NCI-H446 treated with DMSO at 0.1 percent for 48 hours (cell line): ENCODE measurements around the gene PLCXD1.
"Not testable (repeated sequence)": the region's sequence is repeated elsewhere in the genome, so short reads cannot be mapped to it uniquely, and the experiment has no call there.

ENCODE experiments used
- DNase-seq: peaks from one replicate; lab custom pipeline; 2025; lab: John Stamatoyannopoulos, UW

PLCXD1 gene

GRCh38 chrX:292900-293897, 12.0 kb downstream of the PLCXD1 start:
- no peak for DNase-seq

GRCh38 chrX:295136-295535, 14.0 kb downstream of the PLCXD1 start:
- DNase-seq, result no peak

DNA sequence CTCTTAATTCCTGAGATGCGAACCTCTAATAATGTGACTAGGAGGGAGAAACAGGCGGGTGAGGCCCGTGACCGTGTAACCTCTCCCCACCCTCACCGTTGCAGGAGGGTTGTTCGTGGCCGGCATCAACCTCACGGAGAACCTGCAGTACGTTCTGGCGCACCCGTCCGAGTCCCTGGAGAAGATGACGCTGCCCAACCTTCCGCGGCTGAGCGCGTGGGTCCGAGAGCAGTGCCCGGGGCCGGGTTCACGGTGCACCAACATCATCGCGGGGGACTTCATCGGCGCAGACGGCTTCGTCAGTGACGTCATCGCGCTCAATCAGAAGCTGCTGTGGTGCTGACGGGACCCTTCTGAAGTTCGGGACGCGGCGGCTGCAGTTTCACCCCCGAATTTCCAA, 17.8 kb downstream of the PLCXD1 start:
- DNase-seq, result no peak

GRCh38 chrX:300334-300733, 19.2 kb downstream of the PLCXD1 start:
- no peak for DNase-seq

- no peak for DNase-seq
These were observed 21.8 kb downstream of the PLCXD1 start for GRCh38 chrX:302975-303374.

- not testable (repeated sequence) for DNase-seq
These were observed 24.8 kb downstream of the PLCXD1 start for GRCh38 chrX:305781-306613.

DNA sequence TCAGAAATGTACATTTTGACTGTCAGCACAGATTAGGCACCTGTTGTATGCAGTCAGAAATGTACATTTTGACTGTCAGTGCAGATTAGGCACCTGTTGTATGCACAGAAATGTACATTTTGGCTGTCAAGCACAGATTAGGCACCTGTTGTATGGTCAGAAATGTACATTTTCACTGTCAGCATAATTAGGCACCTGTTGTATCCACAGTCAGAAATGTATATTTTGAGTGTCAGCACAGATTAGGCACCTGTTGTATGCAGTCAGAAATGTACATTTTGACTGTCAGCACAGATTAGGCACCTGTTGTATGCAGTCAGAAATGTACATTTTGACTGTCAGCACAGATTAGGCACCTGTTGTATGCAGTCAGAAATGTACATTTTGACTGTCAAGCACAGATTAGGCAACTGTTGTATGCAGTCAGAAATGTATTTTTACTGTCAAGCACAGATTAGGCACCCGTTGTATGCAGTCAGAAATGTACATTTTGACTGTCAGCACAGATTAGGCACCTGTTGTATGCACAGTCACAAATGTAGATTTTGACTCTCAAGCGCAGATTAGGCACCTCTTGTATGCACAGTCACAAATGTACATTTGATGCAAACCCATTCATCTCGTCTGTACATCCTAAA, 25.6 kb downstream of the PLCXD1 start:
- not testable (repeated sequence) for DNase-seq

DNA sequence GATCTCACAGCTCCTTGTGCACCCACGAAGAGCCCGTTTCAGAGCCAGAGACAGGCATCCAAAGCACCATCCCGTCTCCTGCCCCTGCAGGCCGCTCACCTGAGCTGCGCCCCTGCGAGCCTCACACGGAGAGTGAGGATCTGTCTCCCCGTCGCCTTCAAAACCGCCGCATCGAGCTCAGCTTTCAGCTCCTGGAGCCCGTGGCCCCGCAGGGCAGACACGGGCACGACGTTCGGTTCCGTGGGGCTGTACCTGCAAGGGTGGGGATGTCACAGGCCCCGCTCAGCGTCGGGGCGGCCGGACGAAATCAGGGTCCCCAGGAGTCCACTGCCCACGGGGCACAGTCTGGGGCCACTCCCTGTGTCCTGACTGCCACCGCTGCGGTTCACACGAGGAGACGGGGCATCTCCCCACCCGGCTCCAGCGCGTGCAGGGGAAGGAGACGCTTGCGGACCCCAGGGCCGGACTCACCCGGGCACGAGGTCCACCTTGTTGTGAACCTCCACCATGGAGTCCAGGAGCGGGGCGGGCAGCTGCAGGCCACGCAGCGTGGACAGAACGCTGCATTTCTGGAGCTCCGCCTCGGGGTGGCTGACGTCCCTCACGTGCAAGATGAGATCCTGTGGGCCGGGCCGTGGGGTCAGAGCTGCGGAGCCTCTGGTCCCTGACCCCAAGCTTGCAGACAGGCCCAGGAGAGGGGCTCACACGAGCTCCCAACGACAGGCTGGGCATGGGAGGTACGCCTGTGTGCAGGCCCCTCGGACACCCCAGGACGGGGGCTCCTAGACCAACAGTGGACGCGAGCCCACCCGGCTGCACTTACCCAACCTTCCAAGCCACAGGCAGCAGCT, 26.3 kb downstream of the PLCXD1 start:
- DNase-seq, result no peak

- DNase-seq, result no peak
These were observed 27.8 kb downstream of the PLCXD1 start for GRCh38 chrX:308821-309520.

- DNase-seq, result no peak
These were observed 29.5 kb downstream of the PLCXD1 start for GRCh38 chrX:310621-311155.

GRCh38 chrX:311156-312129, 30.3 kb downstream of the PLCXD1 start:
- no peak for DNase-seq

GRCh38 chrX:312621-313331, 31.6 kb downstream of the PLCXD1 start:
- no peak for DNase-seq

DNA sequence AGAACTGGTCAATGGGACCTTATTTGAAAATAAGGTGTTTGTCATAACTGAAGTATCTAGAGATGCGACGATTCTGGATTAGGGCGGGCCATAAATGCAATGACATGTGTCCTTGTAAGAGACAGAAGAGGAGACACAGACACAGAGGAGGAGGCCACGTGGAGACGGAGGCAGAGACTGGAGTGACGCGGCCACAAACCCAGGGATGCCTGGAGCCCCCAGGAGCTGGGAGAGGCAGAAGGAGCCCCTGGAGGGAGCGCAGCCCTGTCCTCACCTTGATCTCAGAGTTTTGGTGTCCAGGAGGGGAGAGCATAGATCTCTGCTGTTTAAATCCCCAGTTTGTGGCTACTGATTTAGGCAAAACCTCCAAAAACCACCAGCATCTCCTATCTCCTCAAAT, 32.4 kb downstream of the PLCXD1 start:
- DNase-seq, result no peak

DNA sequence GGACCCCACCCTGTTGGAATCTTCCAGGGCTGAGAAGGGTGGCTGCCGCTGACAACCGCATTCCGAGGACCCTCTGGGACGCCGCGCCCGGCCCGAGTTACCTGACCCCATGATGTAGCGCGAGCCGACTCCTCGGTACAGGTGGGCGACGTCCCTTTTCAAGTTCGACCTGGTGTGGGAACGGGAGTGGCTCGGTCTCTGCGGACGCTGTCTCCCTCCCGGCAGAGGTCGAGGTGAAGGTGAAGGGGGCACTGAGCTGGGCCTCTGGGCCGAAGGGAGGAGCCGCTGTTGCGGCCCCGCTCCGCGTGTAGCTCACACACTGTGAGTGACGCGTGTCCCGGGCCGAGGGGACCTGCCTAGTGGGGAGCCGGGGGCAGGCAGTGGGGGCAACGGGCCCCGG, 32.9 kb downstream of the PLCXD1 start:
- no peak for DNase-seq

DNA sequence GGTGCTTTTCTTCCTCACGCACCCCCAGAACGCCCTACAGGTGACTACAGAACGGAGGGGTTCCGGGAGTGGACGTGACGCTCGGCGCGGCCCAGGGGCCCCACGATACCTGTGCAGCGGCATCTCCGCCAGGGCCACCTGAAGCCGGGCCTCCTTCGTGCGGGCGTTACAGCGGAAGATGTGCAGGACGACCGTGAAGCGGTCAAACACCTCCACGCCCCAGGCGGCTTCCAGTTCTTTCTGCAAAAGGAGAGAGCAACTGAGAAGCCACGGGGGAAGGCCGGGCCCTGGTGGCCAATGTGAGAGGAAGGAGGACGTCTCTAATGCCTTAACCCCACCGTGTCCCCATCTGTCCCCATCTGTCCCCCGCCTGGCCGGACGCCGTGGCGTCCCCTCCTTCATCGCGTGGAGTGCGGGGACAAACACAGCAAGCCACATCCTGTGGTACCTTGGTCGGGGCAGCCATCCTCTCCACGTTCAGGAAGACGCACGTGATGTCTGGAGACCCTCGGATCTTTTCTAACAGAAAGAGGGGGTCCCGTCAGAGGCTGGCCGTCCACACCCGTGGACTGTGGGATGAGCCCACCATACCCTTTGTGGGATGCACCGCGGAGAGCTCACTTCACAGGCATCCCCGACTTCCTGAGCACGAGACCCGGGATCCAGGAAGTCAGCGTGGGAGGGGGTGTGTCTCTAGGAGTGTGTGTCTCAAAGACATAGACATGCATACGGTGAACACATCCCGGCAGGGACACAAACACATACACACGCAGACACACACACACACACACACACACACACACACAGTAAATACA, 33.8 kb downstream of the PLCXD1 start:
- DNase-seq, result no peak

GRCh38 chrX:316351-317325, 35.5 kb downstream of the PLCXD1 start:
- DNase-seq, result no peak
